IMR-90 (cell line): ENCODE measurements around the gene GATD1. TPM values are rescaled to one million over a fixed set of nuclear protein-coding genes. Genes with fewer than 3 reads are reported as not detected.

ENCODE experiments used
- ATAC-seq: fragments of 200-7000 bp; cut with Tn5 transposase; 2 replicates; pipeline ENCODE4 v1.9.1; 2020; ENCODE audit warnings: low read depth, mild to moderate bottlenecking, moderate library complexity
- BruUV-seq: library from RNA; stranded (reverse); fragments of 400-500 nt; replicated peaks from 2 replicates; lab custom pipeline; 2021; lab: Mats Ljungman, UMichigan
- CTCF ChIA-PET: fragments of 300-600 bp; formaldehyde crosslinking; extraction: SDS; loops from one replicate; lab custom pipeline; 2021; ENCODE audit warnings: antibody characterized with exemption; lab: Yijun Ruan, JAX
- POLR2A ChIA-PET: fragments of 300-600 bp; sonication (Branson Sonifier 250); formaldehyde crosslinking; loops from one replicate; lab custom pipeline; 2022; ENCODE audit warnings: antibody characterized with exemption; ENCODE audit not compliant: unreplicated experiment; lab: Charles Lee
- DNase-seq: peaks from one replicate; pipeline ENCODE4 v3.0.0; 2013
- H2AFZ ChIP-seq: replicated peaks from 2 replicates; pipeline ENCODE3; 2013; ENCODE audit warnings: low read length, mild to moderate bottlenecking; ENCODE audit not compliant: poor library complexity
- H2AK5ac ChIP-seq: 2 replicates; pipeline ENCODE4 v1.6.1; 2013; ENCODE audit warnings: low read depth, low read length, inconsistent platforms
- H2AK9ac ChIP-seq: replicated peaks from 2 replicates; pipeline ENCODE3; 2013; ENCODE audit warnings: mild to moderate bottlenecking, low read depth, low read length, moderate library complexity; ENCODE audit not compliant: poor library complexity
- H2BK120ac ChIP-seq: 2 replicates; pipeline ENCODE4 v1.6.1; 2013; ENCODE audit warnings: low read depth, low read length, inconsistent platforms
- H2BK15ac ChIP-seq: 3 replicates; pipeline ENCODE4 v1.6.1; 2013; ENCODE audit warnings: low read depth, low read length, inconsistent platforms
- H2BK20ac ChIP-seq: 2 replicates; pipeline ENCODE4 v1.6.1; 2013; ENCODE audit warnings: low read depth, mild to moderate bottlenecking, inconsistent platforms, low read length, moderate library complexity
- H2BK5ac ChIP-seq: 2 replicates; pipeline ENCODE4 v1.6.1; 2013; ENCODE audit warnings: mild to moderate bottlenecking, low read depth, low read length, inconsistent platforms; ENCODE audit not compliant: poor library complexity, severe bottlenecking
- H3K14ac ChIP-seq: replicated peaks from 2 replicates; pipeline ENCODE4 v1.6.1; 2013; ENCODE audit warnings: low read depth, low read length, inconsistent platforms
- H3K18ac ChIP-seq: 2 replicates; pipeline ENCODE4 v1.6.1; 2013; ENCODE audit warnings: low read depth, low read length, control low read depth
- H3K23ac ChIP-seq: 2 replicates; pipeline ENCODE4 v1.6.1; 2013; ENCODE audit warnings: low read depth, low read length, inconsistent platforms
- H3K27ac ChIP-seq: 2 replicates; pipeline ENCODE4 v1.5.1; 2013; ENCODE audit warnings: mild to moderate bottlenecking, control low read depth, low read length; ENCODE audit not compliant: insufficient read depth
- H3K27me3 ChIP-seq: 2 replicates; pipeline ENCODE4 v1.6.1; 2013; ENCODE audit warnings: low read length; ENCODE audit not compliant: control insufficient read depth, insufficient read depth
- H3K36me3 ChIP-seq: 2 replicates; pipeline ENCODE4 v1.6.1; 2013; ENCODE audit warnings: low read length, mixed read lengths; ENCODE audit not compliant: control insufficient read depth, insufficient read depth
- H3K4ac ChIP-seq: 2 replicates; pipeline ENCODE4 v1.6.1; 2013; ENCODE audit warnings: low read depth, low read length, inconsistent platforms
- H3K4me1 ChIP-seq: 2 replicates; pipeline ENCODE4 v1.6.1; 2013; ENCODE audit warnings: low read length, mixed read lengths; ENCODE audit not compliant: control insufficient read depth, insufficient read depth
- H3K4me2 ChIP-seq: 2 replicates; pipeline ENCODE4 v1.6.1; 2013; ENCODE audit warnings: low read depth, mild to moderate bottlenecking, control low read depth, low read length, moderate library complexity
- H3K4me3 ChIP-seq: 2 replicates; pipeline ENCODE4 v1.5.1; 2013; ENCODE audit warnings: low read depth, mild to moderate bottlenecking, control low read depth, low read length, moderate library complexity; ENCODE audit not compliant: insufficient read depth
- H3K56ac ChIP-seq: 2 replicates; pipeline ENCODE4 v1.6.1; 2013; ENCODE audit warnings: low read length, inconsistent platforms; ENCODE audit not compliant: insufficient read depth; ENCODE audit errors: extremely low read depth
- H3K79me1 ChIP-seq, 2 experiments: 2 replicates each; pipeline ENCODE4 v1.6.1; 2013; ENCODE audit warnings: low read length in 2 of 2, inconsistent platforms in 1 of 2, low read depth in 1 of 2
- H3K9ac ChIP-seq: 2 replicates; pipeline ENCODE4 v1.6.1; 2013; ENCODE audit warnings: low read depth, low read length, control low read depth
- H3K9me1 ChIP-seq: 2 replicates; pipeline ENCODE4 v1.6.1; 2013; ENCODE audit warnings: low read length, inconsistent platforms; ENCODE audit not compliant: insufficient read depth
- H3K9me3 ChIP-seq: 2 replicates; pipeline ENCODE4 v1.6.1; 2013; ENCODE audit warnings: low read length; ENCODE audit not compliant: control insufficient read depth, insufficient read depth
- H4K20me1 ChIP-seq: 2 replicates; pipeline ENCODE4 v1.6.1; 2013; ENCODE audit warnings: low read length, inconsistent platforms; ENCODE audit not compliant: insufficient read depth
- H4K5ac ChIP-seq: 2 replicates; pipeline ENCODE4 v1.6.1; 2013; ENCODE audit warnings: mild to moderate bottlenecking, low read depth, low read length, control low read depth
- H4K8ac ChIP-seq, 2 experiments: 2 replicates each; pipeline ENCODE4 v1.6.1; 2013; ENCODE audit warnings: low read depth in 2 of 2, low read length in 2 of 2, control low read depth in 1 of 2, inconsistent platforms in 1 of 2
- H4K91ac ChIP-seq: 2 replicates; pipeline ENCODE4 v1.6.1; 2013; ENCODE audit warnings: low read depth, low read length, inconsistent platforms; ENCODE audit not compliant: insufficient read depth
- BHLHE40 ChIP-seq: fragments of 150-350 bp; IDR thresholded peaks from 2 replicates; pipeline ENCODE4 v1.6.1; 2016; ENCODE audit warnings: mild to moderate bottlenecking, low read depth, low read length
- CEBPB ChIP-seq: IDR thresholded peaks from 2 replicates; pipeline ENCODE4 v1.6.1; 2012; ENCODE audit warnings: low read depth, low read length, improper control_type of control experiment
- CHD1 ChIP-seq: IDR thresholded peaks from 2 replicates; pipeline ENCODE4 v1.6.1; 2012; ENCODE audit warnings: low read depth, low read length, improper control_type of control experiment
- FOS ChIP-seq: fragments of 150-350 bp; IDR thresholded peaks from 2 replicates; pipeline ENCODE4 v1.6.1; 2016; ENCODE audit warnings: low read depth, low read length
- MAFK ChIP-seq: IDR thresholded peaks from 2 replicates; pipeline ENCODE4 v1.6.1; 2012; ENCODE audit warnings: low read depth, low read length, improper control_type of control experiment
- MAZ ChIP-seq: IDR thresholded peaks from 2 replicates; pipeline ENCODE4 v1.6.1; 2012; ENCODE audit warnings: low read depth, mild to moderate bottlenecking, low read length, improper control_type of control experiment, moderate library complexity, borderline replicate concordance
- NFE2L2 ChIP-seq: fragments of 150-350 bp; IDR thresholded peaks from 2 replicates; pipeline ENCODE4 v1.6.1; 2016; ENCODE audit warnings: low read depth, mild to moderate bottlenecking, low read length
- POLR2A ChIP-seq: IDR thresholded peaks from 2 replicates; pipeline ENCODE4 v1.6.1; 2012; ENCODE audit warnings: mild to moderate bottlenecking, low read depth, low read length
- RCOR1 ChIP-seq: IDR thresholded peaks from 2 replicates; pipeline ENCODE4 v1.6.1; 2012; ENCODE audit warnings: mild to moderate bottlenecking, low read length, improper control_type of control experiment; ENCODE audit not compliant: insufficient replicate concordance
- WGBS, 2 experiments: methylation state at CpG; one replicate each; pipeline versions ENCODE4 v1.1.5 to v1.1.7; 2013; ENCODE audit warnings: missing lambda C conversion rate in 2 of 2; ENCODE audit not compliant: insufficient read length in 1 of 2; ENCODE audit errors: extremely low coverage in 2 of 2; 5-methylcytosine and 5-hydroxymethylcytosine counted together
- dilution Hi-C: fragments of 300-500 bp; cut with HindIII; formaldehyde crosslinking; loops from one replicate; pipeline ENCODE4 v1.14.3; 2018; ENCODE audit warnings: low sequenced_read_pairs; ENCODE audit not compliant: unreplicated experiment
- in situ Hi-C: fragments of 300-500 bp; cut with MboI; formaldehyde crosslinking; loops from 3 replicates; pipeline ENCODE4 v1.14.3; 2019; ENCODE audit warnings: low sequenced_read_pairs, inconsistent platforms, mixed read lengths
- intact Hi-C: fragments of 100-400 bp; cut with micrococcal nuclease; formaldehyde crosslinking; loops from 2 replicates; pipeline ENCODE4 v1.10.0; 2022
- polyA plus RNA-seq, 3 experiments: library from polyadenylated mRNA; depleted of rRNA; stranded (reverse); fragments of >200 nt; gene quantifications; 2 replicates each; pipeline ENCODE4 v1.2.3, GENCODE V29; 2012; ENCODE audit warnings: low replicate concordance in 1 of 3
- total RNA-seq: library from RNA; depleted of rRNA; stranded (reverse); fragments of >200 nt; gene quantifications from 2 replicates; pipeline ENCODE4 v1.2.3, GENCODE V29; 2012
- TF ChIP-seq, protein P1 (sequence below): fragments of 150-350 bp; IDR thresholded peaks from 2 replicates; pipeline ENCODE4 v1.6.1; 2016; ENCODE audit warnings: low read depth, mild to moderate bottlenecking, low read length, moderate library complexity, borderline replicate concordance

The GATD1 gene
- total and polyA plus RNA-seq, 2 of the 4 experiments (the other 2 are of a cell fraction), result 3.0 to 52.5 TPM

DNA sequence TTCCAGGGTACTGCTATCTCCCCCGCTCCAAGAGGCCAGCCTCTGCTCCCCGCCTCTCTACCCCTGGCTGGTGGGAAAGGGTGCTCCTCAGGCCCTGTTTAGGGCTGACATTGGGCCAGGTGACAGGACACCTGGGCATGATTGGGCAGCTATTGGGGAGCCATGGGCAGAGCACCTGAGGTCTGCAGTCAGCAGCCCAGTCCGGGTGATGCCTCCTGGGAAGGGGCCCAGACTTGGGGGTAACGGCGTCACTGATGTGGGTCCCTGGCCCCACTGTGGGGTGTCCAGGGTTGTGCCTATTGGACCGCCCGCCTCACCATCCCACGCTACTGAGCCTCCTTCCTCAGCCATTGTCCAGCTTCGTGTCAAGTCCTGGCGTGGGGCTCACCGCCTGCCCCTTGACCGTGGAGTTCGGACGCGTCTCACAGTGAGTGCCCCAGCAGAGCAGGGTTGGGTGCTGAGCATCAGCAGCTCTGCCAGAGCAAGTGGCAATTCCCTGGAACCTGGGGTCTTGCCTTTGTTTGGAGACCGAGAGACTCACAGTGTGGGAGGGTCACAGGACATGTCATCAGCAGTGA lies 2.8 kb upstream of the GATD1 start:
- ChIA-PET POLR2A (no interaction called here), CTCF (no interaction called here)
- no peak overlapping the region for H4K5ac ChIP-seq
- H4K8ac ChIP-seq, result no peak overlapping the region
- dilution Hi-C loops, result no loop called here
- DNase-seq (no peak), ATAC-seq (no peak)
- H2BK15ac ChIP-seq, result no peak overlapping the region
- H3K9me3 ChIP-seq, result no peaks in the 10 kb centered on the region
- WGBS, 2 experiments, result 96% methylated on average over 13 of the region's 16 CpGs; no CpG with 5 or more reads in 1 of the 2 experiments
- H3K27ac ChIP-seq, result no peak overlapping the region
- no peak overlapping the region for H3K18ac ChIP-seq
- no peak overlapping the region for H3K9ac ChIP-seq
- no peak overlapping the region for H3K4ac ChIP-seq
- peaks cover 12 to 55% of the 10 kb centered on the region in 2 experiments for H3K79me1 ChIP-seq
- in situ Hi-C loops, result no loop called here
- TF ChIP-seq CEBPB (no peak), NFE2L2 (no peak), MAFK (no peak), CHD1 (no peak), RCOR1 (no peak), FOS (no peak), BHLHE40 (no peak), POLR2A (no peak), MAZ (no peak)
- TF ChIP-seq, protein P1, sequence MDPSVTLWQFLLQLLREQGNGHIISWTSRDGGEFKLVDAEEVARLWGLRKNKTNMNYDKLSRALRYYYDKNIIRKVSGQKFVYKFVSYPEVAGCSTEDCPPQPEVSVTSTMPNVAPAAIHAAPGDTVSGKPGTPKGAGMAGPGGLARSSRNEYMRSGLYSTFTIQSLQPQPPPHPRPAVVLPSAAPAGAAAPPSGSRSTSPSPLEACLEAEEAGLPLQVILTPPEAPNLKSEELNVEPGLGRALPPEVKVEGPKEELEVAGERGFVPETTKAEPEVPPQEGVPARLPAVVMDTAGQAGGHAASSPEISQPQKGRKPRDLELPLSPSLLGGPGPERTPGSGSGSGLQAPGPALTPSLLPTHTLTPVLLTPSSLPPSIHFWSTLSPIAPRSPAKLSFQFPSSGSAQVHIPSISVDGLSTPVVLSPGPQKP, result no peak
- H4K20me1 ChIP-seq, result peaks cover 35% of the 10 kb centered on the region
- no peak overlapping the region for H3K23ac ChIP-seq
- H3K4me1 ChIP-seq, result peaks cover 17% of the 10 kb centered on the region
- no peak overlapping the region for H4K91ac ChIP-seq
- H3K56ac ChIP-seq, result no peak overlapping the region
- H3K4me2 ChIP-seq, result no peak overlapping the region
- H2AFZ ChIP-seq, result peak overlapping the region; percentile 14
- no TSS peak for BruUV-seq
- H3K36me3 ChIP-seq, result peaks cover 14% of the 10 kb centered on the region
- H3K27me3 ChIP-seq, result no peaks in the 10 kb centered on the region
- H3K14ac ChIP-seq, result no peak overlapping the region
- peak overlapping the region; percentile 42 for H2AK9ac ChIP-seq
- no peak overlapping the region for H2BK120ac ChIP-seq
- H2BK20ac ChIP-seq, result no peak overlapping the region
- no peak overlapping the region for H2AK5ac ChIP-seq
- peaks cover 7% of the 10 kb centered on the region; the same call in 1 of the 2 replicates for H3K9me1 ChIP-seq
- H2BK5ac ChIP-seq, result no peak overlapping the region
- intact Hi-C loops, result no loop called here
- no peak overlapping the region for H3K4me3 ChIP-seq
